ENCODE data around the gene TCP11. TPM values are rescaled to one million over a fixed set of nuclear protein-coding genes. Genes with fewer than 3 reads are reported as not detected.
A peak's percentile ranks its signal among the peaks of the same experiment; 100 is the strongest.

Gene TCP11
- total RNA-seq, 1 experiment from 2014 or later = not detected

DNA sequence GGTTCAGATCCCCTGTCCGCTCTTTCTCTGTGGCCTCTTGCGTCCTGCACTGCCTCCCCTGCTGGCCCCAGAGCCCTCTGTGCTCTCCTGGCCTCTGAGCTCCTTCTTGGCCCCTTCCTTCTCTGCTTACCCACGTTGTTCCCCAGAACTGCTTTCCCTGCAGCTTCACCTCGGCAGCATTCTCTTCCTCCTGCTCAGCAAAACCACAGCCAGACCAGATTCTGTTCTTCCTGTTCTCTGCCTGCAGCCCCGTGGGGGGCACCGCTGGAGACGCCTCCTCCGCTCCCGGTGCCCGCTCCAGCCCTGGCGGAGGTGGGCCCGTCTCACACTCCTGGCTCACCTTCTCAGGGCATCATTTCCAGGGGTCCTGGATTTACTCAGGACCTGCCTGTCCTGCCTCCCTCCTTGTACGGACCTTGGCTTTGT lies 59.7 kb downstream of the TCP11 start:
- DNase-seq = no peak
- no peak overlapping the region for H3K23ac ChIP-seq (ENCODE audit: insufficient read length, low read depth, low read length)
- no peak overlapping the region for H2AK5ac ChIP-seq (ENCODE audit: insufficient read length, low read length)
- Mint-ChIP-seq H3K4me1 (peaks cover 18 to 23% of the 10 kb centered on the region in 2 experiments), H3K27me3 (ENCODE audit: low read depth) (no peaks in the 10 kb centered on the region), H3K4me3 (no peak overlapping the region; a peak in 1 of 5 replicates), H3K36me3 (ENCODE audit: insufficient read depth in 1 of 3, low read depth in 3 of 3) (peaks cover 11 to 53% (median 52%) of the 10 kb centered on the region in 3 experiments), H3K27ac (peak overlapping the region; percentile 76 to 95 (median 94); a peak in 6 of 7 replicates), H3K9me3 (no peaks in the 10 kb centered on the region; a peak in 1 of 5 replicates)
- no peak overlapping the region for H2BK15ac ChIP-seq (ENCODE audit: low read depth, low read length)
- H3T11ph ChIP-seq (ENCODE audit: low read length) = no peak overlapping the region
- TF ChIP-seq, protein P1, sequence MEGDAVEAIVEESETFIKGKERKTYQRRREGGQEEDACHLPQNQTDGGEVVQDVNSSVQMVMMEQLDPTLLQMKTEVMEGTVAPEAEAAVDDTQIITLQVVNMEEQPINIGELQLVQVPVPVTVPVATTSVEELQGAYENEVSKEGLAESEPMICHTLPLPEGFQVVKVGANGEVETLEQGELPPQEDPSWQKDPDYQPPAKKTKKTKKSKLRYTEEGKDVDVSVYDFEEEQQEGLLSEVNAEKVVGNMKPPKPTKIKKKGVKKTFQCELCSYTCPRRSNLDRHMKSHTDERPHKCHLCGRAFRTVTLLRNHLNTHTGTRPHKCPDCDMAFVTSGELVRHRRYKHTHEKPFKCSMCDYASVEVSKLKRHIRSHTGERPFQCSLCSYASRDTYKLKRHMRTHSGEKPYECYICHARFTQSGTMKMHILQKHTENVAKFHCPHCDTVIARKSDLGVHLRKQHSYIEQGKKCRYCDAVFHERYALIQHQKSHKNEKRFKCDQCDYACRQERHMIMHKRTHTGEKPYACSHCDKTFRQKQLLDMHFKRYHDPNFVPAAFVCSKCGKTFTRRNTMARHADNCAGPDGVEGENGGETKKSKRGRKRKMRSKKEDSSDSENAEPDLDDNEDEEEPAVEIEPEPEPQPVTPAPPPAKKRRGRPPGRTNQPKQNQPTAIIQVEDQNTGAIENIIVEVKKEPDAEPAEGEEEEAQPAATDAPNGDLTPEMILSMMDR (conservative IDR thresholded peaks at IDR 0.05) = no peak
- H3K4me1 ChIP-seq (ENCODE audit: insufficient read depth, low read length) = no peaks in the 10 kb centered on the region
- H4K8ac ChIP-seq (replicated peaks; ENCODE audit: insufficient read length, low read depth, low read length) = no peak overlapping the region
- no peak overlapping the region for H2BK120ac ChIP-seq (ENCODE audit: low read depth, low read length, poor library complexity, severe bottlenecking)
- no peaks in the 10 kb centered on the region for H3K79me1 ChIP-seq (ENCODE audit: insufficient read depth, low read depth, low read length, poor library complexity, severe bottlenecking)
- H3K4me2 ChIP-seq (ENCODE audit: insufficient read depth, insufficient read length, low read length) = no peak overlapping the region
- H3K9ac ChIP-seq (ENCODE audit: extremely low read depth, insufficient read length, low read length) = no peak overlapping the region
- H4K20me1 ChIP-seq (ENCODE audit: control insufficient read depth, insufficient read depth, insufficient read length) = no peaks in the 10 kb centered on the region
- no peaks in the 10 kb centered on the region for H3K9me3 ChIP-seq (ENCODE audit: control insufficient read depth, low read depth, low read length)
- no peak overlapping the region for H3K27ac ChIP-seq (ENCODE audit: insufficient read length, low read depth, low read length)
- H3K23me2 ChIP-seq (ENCODE audit: insufficient read length, low read depth, low read length, poor library complexity, severe bottlenecking) = no peaks in the 10 kb centered on the region
- no peaks in the 10 kb centered on the region for H3K79me2 ChIP-seq (ENCODE audit: insufficient read depth, low read length)
- no peak overlapping the region for H4K5ac ChIP-seq (ENCODE audit: insufficient read length, low read depth, low read length)
- H3K56ac ChIP-seq (ENCODE audit: insufficient read length, low read depth, low read length) = no peak overlapping the region
- WGBS (ENCODE audit: extremely low coverage, insufficient read length, low lambda C conversion rate) = no CpG with 5 or more reads among the region's 13 CpGs
- no peak overlapping the region for H3K4ac ChIP-seq (ENCODE audit: low read depth, low read length)
- no peak overlapping the region for H2AFZ ChIP-seq (ENCODE audit: low read length)
- no peak overlapping the region for H2BK5ac ChIP-seq (ENCODE audit: insufficient read length, low read length)
- H3K27me3 ChIP-seq (ENCODE audit: insufficient read depth, low read length) = no peaks in the 10 kb centered on the region
- H2BK20ac ChIP-seq (ENCODE audit: low read depth, low read length, poor library complexity, severe bottlenecking) = no peak overlapping the region
- no peak overlapping the region for H3K18ac ChIP-seq (ENCODE audit: insufficient read length, low read depth, low read length)
- no peak overlapping the region for H3K14ac ChIP-seq (ENCODE audit: insufficient read depth, low read length)
- H2BK12ac ChIP-seq (ENCODE audit: insufficient read length, low read depth, low read length) = no peak overlapping the region
- no peak overlapping the region for H4K91ac ChIP-seq (ENCODE audit: insufficient read length, low read depth, low read length)
